Middle frontal gyrus (tissue), 1 donor: ENCODE data around the gene CD244.

Source experiments
- DNase-seq: peaks from one replicate; pipeline ENCODE4 v3.0.0-alpha.2; 2015; ENCODE audit warnings: low spot score; ENCODE audit errors: extremely low spot score

CD244 gene

GRCh38 chr1:160850541-160850940 is 12.1 kb downstream of the CD244 start:
- no peak for DNase-seq

- no peak for DNase-seq
These were observed 16.4 kb downstream of the CD244 start for GRCh38 chr1:160846281-160846680.

GRCh38 chr1:160844447-160845232 is 18.0 kb downstream of the CD244 start:
- no peak for DNase-seq

GRCh38 chr1:160841079-160841478 is 21.6 kb downstream of the CD244 start:
- no peak for DNase-seq

GRCh38 chr1:160839746-160840145 is 22.9 kb downstream of the CD244 start:
- no peak for DNase-seq

GRCh38 chr1:160838888-160839287 is 23.8 kb downstream of the CD244 start:
- DNase-seq: no peak

GRCh38 chr1:160837558-160838205 is 25.0 kb downstream of the CD244 start:
- DNase-seq: no peak

GRCh38 chr1:160836981-160837557 is 25.6 kb downstream of the CD244 start:
- DNase-seq: no peak

- DNase-seq: no peak
These were observed 26.1 kb downstream of the CD244 start for GRCh38 chr1:160836561-160836960.

- DNase-seq: no peak
These were observed 26.9 kb downstream of the CD244 start for GRCh38 chr1:160835751-160836150.

- no peak for DNase-seq
These were observed 27.6 kb downstream of the CD244 start for GRCh38 chr1:160834945-160835565.

- DNase-seq: no peak
These were observed 32.1 kb downstream of the CD244 start for GRCh38 chr1:160830321-160831153.

GRCh38 chr1:160829766-160830165 is 32.9 kb downstream of the CD244 start:
- no peak for DNase-seq

GRCh38 chr1:160827418-160827817 is 35.3 kb downstream of the CD244 start:
- DNase-seq: no peak

GRCh38 chr1:160826546-160826945 is 36.1 kb downstream of the CD244 start:
- no peak for DNase-seq

GRCh38 chr1:160823296-160823695 is 39.4 kb downstream of the CD244 start:
- no peak for DNase-seq

GRCh38 chr1:160821627-160822026 is 41.1 kb downstream of the CD244 start:
- DNase-seq: no peak

- DNase-seq: no peak
These were observed 43.5 kb downstream of the CD244 start for GRCh38 chr1:160819186-160819585.

- DNase-seq: no peak
These were observed 44.3 kb downstream of the CD244 start for GRCh38 chr1:160818207-160818937.

GRCh38 chr1:160814856-160815255 is 47.8 kb downstream of the CD244 start:
- DNase-seq: no peak

- no peak for DNase-seq
These were observed 48.4 kb downstream of the CD244 start for GRCh38 chr1:160814316-160814715.
